HG03175 (cell line): ENCODE data around the gene POLR2C.
A peak's percentile ranks its signal among the peaks of the same experiment; 100 is the strongest.

Source experiments
- ATAC-seq: cut with Tn5 transposase; IDR thresholded peaks from one replicate; pipeline ENCODE4 v1.9.1; 2021; ENCODE audit warnings: mild to moderate bottlenecking, moderate library complexity; ENCODE audit not compliant: unreplicated experiment

The POLR2C gene

DNA sequence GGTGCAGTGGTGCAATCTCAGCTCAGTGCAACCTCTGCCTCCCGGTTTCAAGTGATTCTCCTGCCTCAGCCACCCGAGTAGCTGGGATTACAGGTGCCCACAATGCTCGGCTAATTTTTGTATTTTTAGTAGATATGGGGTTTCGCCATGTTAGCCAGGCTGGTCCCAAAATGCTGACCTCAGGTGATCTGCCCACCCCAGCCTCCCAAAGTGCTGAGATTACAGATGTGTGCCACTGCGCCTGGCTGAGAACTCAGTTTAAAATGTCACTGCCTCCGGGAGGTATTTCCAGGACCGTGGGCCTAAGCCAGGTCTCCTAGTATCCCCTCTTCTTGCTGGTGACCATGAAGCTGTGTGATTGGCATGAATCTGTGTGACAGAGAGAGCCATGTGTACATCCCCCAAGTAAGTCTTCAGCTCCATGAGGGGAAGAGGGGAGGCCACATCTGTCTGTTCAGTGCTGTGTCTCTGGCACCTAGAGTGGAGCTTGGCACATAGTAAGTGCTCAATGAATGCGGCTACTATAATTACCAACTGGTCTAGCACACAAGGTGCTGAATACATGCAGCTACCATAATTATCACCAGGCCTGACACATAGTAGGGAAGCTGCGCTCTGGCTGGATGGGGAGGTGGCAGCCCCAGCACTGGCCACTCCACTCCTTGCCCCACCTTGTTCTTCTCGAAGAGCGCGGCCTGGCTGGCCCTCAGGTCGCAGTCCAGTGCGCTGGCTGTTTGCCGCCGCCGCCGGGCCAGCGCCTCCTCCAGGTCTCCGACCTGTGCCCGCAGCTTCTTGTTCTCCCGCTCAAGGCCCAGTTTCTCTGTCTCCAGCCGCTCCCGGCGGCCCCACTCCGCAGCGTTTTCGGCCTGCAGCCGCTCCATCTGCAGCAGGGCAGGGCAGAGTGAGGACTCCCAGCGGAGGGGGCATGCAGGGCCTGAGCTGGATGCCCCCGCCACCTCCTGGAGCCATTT is 55.2 kb downstream of the POLR2C start:
- no peak for ATAC-seq

DNA sequence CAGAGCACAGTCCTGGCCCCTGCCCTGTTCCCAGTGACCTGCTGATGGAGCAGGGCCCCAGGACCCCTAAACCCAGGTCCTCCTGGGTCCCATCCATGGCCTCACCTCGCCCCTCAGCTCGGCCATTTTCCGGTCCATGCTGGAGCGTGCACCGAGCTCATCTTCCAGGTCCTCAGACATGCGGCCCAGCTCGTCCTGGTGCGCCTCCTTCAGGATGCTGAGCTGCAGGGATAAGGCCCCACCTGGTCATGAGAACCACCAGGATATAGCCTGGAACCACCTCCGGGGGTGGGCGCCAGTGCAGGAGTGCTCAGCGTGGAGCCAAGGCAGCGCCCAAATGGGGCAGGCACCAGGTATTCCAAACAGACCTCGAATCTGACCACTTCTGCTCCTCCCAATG is 56.0 kb downstream of the POLR2C start:
- ATAC-seq, result no peak

DNA sequence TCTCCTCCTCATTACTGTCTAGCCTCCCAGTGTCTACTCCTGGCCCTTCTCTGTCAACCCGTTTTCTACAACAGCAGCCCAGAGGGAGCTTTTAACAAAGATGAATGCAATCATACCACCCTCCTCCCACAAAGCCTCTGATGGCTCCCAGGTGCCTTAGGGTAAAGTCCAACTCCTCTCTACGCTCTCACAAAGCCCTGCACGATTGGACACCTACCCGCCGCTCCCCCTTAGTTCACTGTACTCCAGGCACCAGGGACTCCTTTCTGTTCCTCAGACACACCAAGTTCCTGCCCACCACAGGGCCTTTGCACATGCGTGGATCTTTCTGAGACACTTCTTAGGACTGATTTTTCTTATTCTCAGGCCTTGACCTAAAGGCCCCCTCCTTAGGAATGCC is 56.4 kb downstream of the POLR2C start:
- no peak for ATAC-seq

DNA sequence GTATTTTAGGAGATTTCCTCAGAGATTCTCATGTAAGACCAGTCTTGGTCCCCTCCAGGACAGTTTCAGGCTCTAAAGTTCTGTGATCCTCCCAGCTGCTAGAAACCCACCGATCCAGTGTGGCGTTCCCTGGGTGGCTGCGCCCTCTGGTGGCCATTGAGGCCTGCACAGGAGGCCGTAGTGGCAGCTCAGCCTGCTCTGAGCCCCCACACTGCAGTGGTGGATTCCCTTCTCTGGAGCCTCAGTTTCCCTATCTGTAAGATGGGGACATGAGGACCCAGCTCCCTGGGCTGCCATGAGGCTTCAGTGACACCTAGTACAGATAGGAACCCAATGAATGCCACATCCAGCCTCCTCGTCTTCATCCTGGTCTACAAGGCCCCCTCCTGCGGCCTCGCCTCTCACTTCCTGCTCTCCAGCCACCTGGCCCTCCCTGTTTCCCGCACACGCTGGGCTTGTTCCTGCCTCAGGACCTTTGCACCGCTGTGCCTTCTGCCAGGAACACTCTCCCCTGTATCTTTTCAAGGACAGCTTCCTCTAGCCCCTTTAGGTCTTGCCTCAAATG is 57.4 kb downstream of the POLR2C start:
- ATAC-seq, result peak; percentile 53
